HepG2 (cell line): Measurements from ENCODE around the gene PCDHGA1. TPM values are rescaled to one million over a fixed set of nuclear protein-coding genes. Genes with fewer than 3 reads are reported as not detected.

ENCODE experiments used
- ATAC-seq: fragments of 200-7000 bp; cut with Tn5 transposase; 3 replicates; pipeline ENCODE4 v1.9.1; 2020; ENCODE audit warnings: mild to moderate bottlenecking, moderate library complexity
- BruUV-seq: library from RNA; stranded (reverse); fragments of 400-500 nt; replicated peaks from 2 replicates; lab custom pipeline; 2021; lab: Mats Ljungman, UMichigan
- CTCF ChIA-PET: fragments of 300-600 bp; formaldehyde crosslinking; extraction: SDS; loops from one replicate; lab custom pipeline; 2021; ENCODE audit warnings: low total read pairs, inconsistent platforms, low intra/inter-chr PET ratio; lab: Yijun Ruan, JAX
- POLR2A ChIA-PET: fragments of 350-600 bp; sonication (Branson Sonifier 250); formaldehyde crosslinking; loops from one replicate; lab custom pipeline; 2020; ENCODE audit warnings: antibody characterized with exemption, inconsistent platforms; lab: Yijun Ruan, JAX
- DNase-seq: peaks from one replicate; pipeline ENCODE4 v3.0.0-alpha.2; 2015; ENCODE audit warnings: low spot score
- FAIRE-seq: peaks from 3 replicates; lab custom pipeline; 2011; peaks lifted over from hg19 to GRCh38; lab: Jason Lieb, UNC
- H2AFZ ChIP-seq: one replicate; pipeline ENCODE4 v1.6.1; 2011; ENCODE audit warnings: low read length, inconsistent platforms
- H3K27ac ChIP-seq: fragments of 300-600 bp; 3 replicates; pipeline ENCODE4 v1.8.0; 2011; ENCODE audit warnings: mixed run types, mild to moderate bottlenecking, mixed read lengths, low read length, inconsistent platforms; ENCODE audit not compliant: insufficient read depth; ENCODE audit errors: extremely low read length
- H3K27me3 ChIP-seq, 2 experiments: fragments of 200-600 bp in 1 of 2; 2 replicates in 1 of 2; 3 replicates in 1 of 2; pipeline versions ENCODE4 v1.6.0 to v1.8.0; 2011; ENCODE audit warnings: low read length in 2 of 2, mild to moderate bottlenecking in 2 of 2, moderate library complexity in 2 of 2, inconsistent platforms in 1 of 2; ENCODE audit not compliant: insufficient read depth in 2 of 2, control insufficient read depth in 1 of 2
- H3K36me3 ChIP-seq, 2 experiments: fragments of 200-600 bp in 1 of 2; replicated peaks in 1 of 2; 2 replicates in 1 of 2; 3 replicates in 1 of 2; pipeline versions ENCODE4 v1.5.1 to v1.8.0; 2011; ENCODE audit warnings: low read length in 2 of 2, inconsistent platforms in 1 of 2; ENCODE audit not compliant: insufficient read depth in 2 of 2, control insufficient read depth in 1 of 2
- H3K4me1 ChIP-seq: 2 replicates; pipeline ENCODE4 v1.5.1; 2012; ENCODE audit warnings: low read length, inconsistent platforms; ENCODE audit not compliant: insufficient read depth
- H3K4me2 ChIP-seq: 2 replicates; pipeline ENCODE4 v1.6.0; 2011; ENCODE audit warnings: low read depth, low read length, inconsistent platforms
- H3K4me3 ChIP-seq, 3 experiments: fragments of 200-600 bp in 1 of 3; sonication (generic), shearing (Covaris generic) in 1 of 3; replicated peaks in 1 of 3; 2 replicates each; pipeline ENCODE4 v1.5.1; 2011 to 2016; ENCODE audit warnings: low read length in 3 of 3, inconsistent platforms in 2 of 3, low read depth in 2 of 3, mild to moderate bottlenecking in 2 of 3, control low read depth in 1 of 3, mixed read lengths in 1 of 3; ENCODE audit not compliant: insufficient read depth in 1 of 3
- H3K79me2 ChIP-seq: one replicate; pipeline ENCODE4 v1.6.1; 2011; ENCODE audit warnings: low read length, inconsistent platforms; ENCODE audit not compliant: insufficient read depth
- H3K9ac ChIP-seq: 2 replicates; pipeline ENCODE4 v1.6.0; 2011; ENCODE audit warnings: mild to moderate bottlenecking, low read depth, low read length, inconsistent platforms; ENCODE audit not compliant: insufficient read depth
- H3K9me3 ChIP-seq: 2 replicates; pipeline ENCODE4 v1.5.1; 2012; ENCODE audit warnings: mild to moderate bottlenecking, low read length
- H4K20me1 ChIP-seq: 2 replicates; pipeline ENCODE4 v1.6.0; 2011; ENCODE audit warnings: inconsistent platforms, mild to moderate bottlenecking, low read length, moderate library complexity; ENCODE audit not compliant: insufficient read depth
- ARID4A ChIP-seq: sonication (generic); formaldehyde crosslinking; IDR thresholded peaks from 2 replicates; pipeline ENCODE4 v1.5.0; 2020; ENCODE audit warnings: mild to moderate bottlenecking, missing genetic modification reagents, borderline replicate concordance
- KAT2B ChIP-seq: fragments of 150-350 bp; IDR thresholded peaks from 2 replicates; pipeline ENCODE4 v1.6.1; 2014; ENCODE audit warnings: low read depth, low read length, borderline replicate concordance
- MLLT10 ChIP-seq: sonication (generic); formaldehyde crosslinking; IDR thresholded peaks from 2 replicates; pipeline ENCODE4 v1.4.0; 2020; ENCODE audit warnings: missing genetic modification reagents
- RBM39 ChIP-seq: fragments of 200-400 bp; formaldehyde crosslinking; IDR thresholded peaks from one replicate; pipeline ENCODE4 v1.6.1; 2018; ENCODE audit warnings: antibody characterized with exemption, mild to moderate bottlenecking, low read depth, low read length; ENCODE audit not compliant: poor library complexity, severe bottlenecking
- ZNF407 ChIP-seq: sonication (generic); formaldehyde crosslinking; IDR thresholded peaks from one replicate; pipeline ENCODE4 v1.5.1; 2020; ENCODE audit warnings: mild to moderate bottlenecking, missing genetic modification reagents; ENCODE audit errors: not compliant biosample characterization
- ZNF615 ChIP-seq: sonication (generic); formaldehyde crosslinking; IDR thresholded peaks from 2 replicates; pipeline ENCODE4 v1.5.0; 2020; ENCODE audit warnings: mild to moderate bottlenecking, missing genetic modification reagents, borderline replicate concordance
- WGBS: methylation state at CpG from one replicate; pipeline ENCODE4 v1.1.6; 2017; ENCODE audit warnings: low lambda C conversion rate; 5-methylcytosine and 5-hydroxymethylcytosine counted together
- in situ Hi-C: cut with HindIII; loops from 2 replicates; pipeline ENCODE4 v1.10.0; 2017; ENCODE audit warnings: low pct_unique_long_range_greater_than_20kb; ENCODE audit not compliant: extremely low pct_ligation_motif_present
- intact Hi-C: fragments of 100-400 bp; cut with micrococcal nuclease; formaldehyde crosslinking; loops from one replicate; pipeline ENCODE4 v1.10.0; 2022; ENCODE audit not compliant: unreplicated experiment
- polyA plus RNA-seq, 8 experiments: library from polyadenylated mRNA; depleted of rRNA in 3 of 8; stranded (reverse) in 7 of 8; unstranded in 1 of 8; fragments of >200 nt; fragmentation: Illumina TruSeq in 4 of 8; extraction: Trizol in 4 of 8; gene quantifications; 2 replicates each; pipeline versions ENCODE4 v1.2.1 to v1.2.3, GENCODE V29; 2011 to 2016; ENCODE audit warnings: low read depth in 4 of 8, missing spikeins in 1 of 8, mixed read lengths in 1 of 8; ENCODE audit not compliant: insufficient read depth in 1 of 8
- total RNA-seq, 5 experiments: library from RNA; depleted of rRNA; stranded (reverse); fragments of >200 nt; fragmentation: Illumina TruSeq; extraction: Trizol; gene quantifications; 2 replicates each; pipeline ENCODE4 v1.2.3, GENCODE V29; 2016; ENCODE audit warnings: low read depth in 1 of 5

The PCDHGA1 gene
- total and polyA plus RNA-seq, 2 of the 13 experiments (the other 11 are each of a cell fraction or from before 2014, with no cell fraction given): 0.31 to 0.40 TPM

- Histone ChIP-seq H3K27me3 (no peaks in the 10 kb centered on the region), H3K9ac (no peak overlapping the region), H3K9me3 (peaks cover 15% of the 10 kb centered on the region), H2AFZ (no peak overlapping the region), H3K4me3 (no peak overlapping the region), H3K4me1 (no peaks in the 10 kb centered on the region), H3K79me2 (no peaks in the 10 kb centered on the region), H3K36me3 (peaks cover 2 to 29% of the 10 kb centered on the region in 2 experiments; a peak in 3 of 5 replicates), H3K27ac (no peak overlapping the region), H4K20me1 (no peaks in the 10 kb centered on the region), H3K4me2 (no peak overlapping the region)
- POLR2A ChIA-PET: no interaction called here
- CTCF ChIA-PET: no interaction called here
- intact Hi-C loops (no loop called here), in situ Hi-C loops (no loop called here)
- TF ChIP-seq RBM39: no peak
- no peak for TF ChIP-seq ZNF615 (CRISPR knock-in tag)
- TF ChIP-seq ZNF407 (CRISPR knock-in tag): no peak
- TF ChIP-seq MLLT10 (CRISPR knock-in tag): no peak
- TF ChIP-seq ARID4A: no peak
- TF ChIP-seq KAT2B: no peak
- FAIRE-seq: no peak
- no peak for ATAC-seq
- BruUV-seq: no TSS peak
- no peak for DNase-seq
- WGBS: 95% methylated on average over 2 of the region's 2 CpGs
Observed at GRCh38 chr5:141543053-141543452, 212.7 kb downstream of the PCDHGA1 start.
